ENCODE results near the gene RTN4R.

The RTN4R gene

GRCh38 chr22:20238901-20239675, 29.0 kb downstream of the RTN4R start:
- in situ Hi-C loops (cut with MboI; ENCODE audit: low pct_unique_long_range_greater_than_20kb, low sequenced_read_pairs, unreplicated experiment) = loop anchor here (10.0 kb wide), 1 partner anchor 64 kb away; no protein-coding TSS in a partner anchor
- DNase-seq (ENCODE audit: low spot score) = no peak
- no peak for TF ChIP-seq CTCF (IDR thresholded peaks at IDR 0.05; ENCODE audit: extremely low read depth, insufficient read depth, missing control alignments)

GRCh38 chr22:20238536-20238900, 29.6 kb downstream of the RTN4R start:
- peak; percentile 83 for TF ChIP-seq CTCF (IDR thresholded peaks at IDR 0.05; ENCODE audit: extremely low read depth, insufficient read depth, missing control alignments)
- DNase-seq (ENCODE audit: low spot score) = peak; percentile 96
- in situ Hi-C loops (cut with MboI; ENCODE audit: low pct_unique_long_range_greater_than_20kb, low sequenced_read_pairs, unreplicated experiment) = loop anchor here (10.0 kb wide), 1 partner anchor 64 kb away; no protein-coding TSS in a partner anchor

- DNase-seq (ENCODE audit: low spot score) = no peak
- in situ Hi-C loops (cut with MboI; ENCODE audit: low pct_unique_long_range_greater_than_20kb, low sequenced_read_pairs, unreplicated experiment) = loop anchor here (10.0 kb wide), 1 partner anchor 63 kb away; no protein-coding TSS in a partner anchor
- no peak for TF ChIP-seq CTCF (IDR thresholded peaks at IDR 0.05; ENCODE audit: extremely low read depth, insufficient read depth, missing control alignments)
Measured at GRCh38 chr22:20237480-20238440, 30.4 kb downstream of the RTN4R start.

- no peak for TF ChIP-seq CTCF (IDR thresholded peaks at IDR 0.05; ENCODE audit: extremely low read depth, insufficient read depth, missing control alignments)
- DNase-seq (ENCODE audit: low spot score) = no peak
- in situ Hi-C loops (cut with MboI; ENCODE audit: low pct_unique_long_range_greater_than_20kb, low sequenced_read_pairs, unreplicated experiment) = loop anchor here (10.0 kb wide), 1 partner anchor 61 kb away; no protein-coding TSS in a partner anchor
Measured at GRCh38 chr22:20236052-20236717, 31.9 kb downstream of the RTN4R start.

- in situ Hi-C loops (cut with MboI; ENCODE audit: low pct_unique_long_range_greater_than_20kb, low sequenced_read_pairs, unreplicated experiment) = loop anchor here (10.0 kb wide), 1 partner anchor 61 kb away; no protein-coding TSS in a partner anchor
- no peak for DNase-seq (ENCODE audit: low spot score)
- TF ChIP-seq CTCF (IDR thresholded peaks at IDR 0.05; ENCODE audit: extremely low read depth, insufficient read depth, missing control alignments) = no peak
Measured at GRCh38 chr22:20235389-20235991, 32.6 kb downstream of the RTN4R start.

Data from GM13977 (cell line).